Hepatocyte (in vitro differentiated cells): ENCODE results near the gene CDK6. TPM values are rescaled to one million over a fixed set of nuclear protein-coding genes. Genes with fewer than 3 reads are reported as not detected.

ENCODE experiments used
- DNase-seq: peaks from one replicate; pipeline ENCODE4 v3.0.0-alpha.2; 2016; ENCODE audit warnings: low spot score
- H2AFZ ChIP-seq: fragments of 200-600 bp; sonication (generic); 2 replicates; pipeline ENCODE4 v1.6.0; 2016; ENCODE audit warnings: antibody characterized with exemption, mild to moderate bottlenecking
- H3K27ac ChIP-seq: fragments of 200-600 bp; sonication (generic); 2 replicates; pipeline ENCODE4 v1.5.1; 2016; ENCODE audit warnings: mild to moderate bottlenecking
- H3K27me3 ChIP-seq: fragments of 200-600 bp; sonication (generic); 2 replicates; pipeline ENCODE4 v1.6.1; 2016
- H3K36me3 ChIP-seq: fragments of 200-600 bp; sonication (generic); replicated peaks from 2 replicates; pipeline ENCODE4 v1.5.1; 2016; ENCODE audit warnings: low read depth; ENCODE audit not compliant: insufficient read depth
- H3K4me1 ChIP-seq: fragments of 200-600 bp; sonication (generic); 2 replicates; pipeline ENCODE4 v1.5.1; 2016; ENCODE audit warnings: mild to moderate bottlenecking, moderate library complexity; ENCODE audit not compliant: insufficient read depth
- H3K4me2 ChIP-seq: fragments of 200-600 bp; sonication (generic); 2 replicates; pipeline ENCODE4 v1.6.0; 2016
- H3K4me3 ChIP-seq: fragments of 200-600 bp; sonication (generic); 2 replicates; pipeline ENCODE4 v1.5.1; 2016; ENCODE audit warnings: mild to moderate bottlenecking
- H3K79me2 ChIP-seq: fragments of 200-600 bp; sonication (generic); 2 replicates; pipeline ENCODE4 v1.6.0; 2017; ENCODE audit warnings: mild to moderate bottlenecking
- H3K9me2 ChIP-seq: fragments of 200-600 bp; sonication (generic); replicated peaks from 2 replicates; pipeline ENCODE4 v1.6.0; 2017; ENCODE audit warnings: mild to moderate bottlenecking; ENCODE audit not compliant: insufficient read depth
- H3K9me3 ChIP-seq: fragments of 200-600 bp; sonication (generic); 2 replicates; pipeline ENCODE4 v1.5.1; 2016; ENCODE audit warnings: low read depth, mild to moderate bottlenecking
- H4K20me1 ChIP-seq: fragments of 200-600 bp; sonication (generic); 2 replicates; pipeline ENCODE4 v1.6.0; 2016; ENCODE audit warnings: mild to moderate bottlenecking; ENCODE audit not compliant: insufficient read depth, poor library complexity, severe bottlenecking
- EZH2 ChIP-seq: fragments of 200-600 bp; sonication (generic); IDR thresholded peaks from 2 replicates; pipeline ENCODE4 v1.6.1; 2016; ENCODE audit warnings: antibody characterized with exemption, mild to moderate bottlenecking, borderline replicate concordance
- EZH2phosphoT487 ChIP-seq: fragments of 200-600 bp; sonication (generic); IDR thresholded peaks from one replicate; pipeline ENCODE4 v1.6.1; 2018; ENCODE audit warnings: antibody characterized with exemption, mild to moderate bottlenecking, low read depth, moderate library complexity; ENCODE audit not compliant: unreplicated experiment, severe bottlenecking
- whole genome bisulfite sequencing: methylation state at CpG from one replicate; pipeline ENCODE4 v1.1.6; 2016; ENCODE audit warnings: low lambda C conversion rate; ENCODE audit errors: missing lambda C conversion rate; 5-methylcytosine and 5-hydroxymethylcytosine counted together
- polyA plus RNA-seq: library from polyadenylated mRNA; unstranded; fragments of >200 nt; fragmentation: Nextera tagmentation; extraction: Ambion mirVana; gene quantifications from 2 replicates; pipeline ENCODE4 v1.2.1, GENCODE V29; 2016
- total RNA-seq: library from RNA; depleted of rRNA; stranded (reverse); fragments of >200 nt; gene quantifications from 2 replicates; pipeline ENCODE4 v1.2.3, GENCODE V29; 2014
- TF ChIP-seq, protein P1 (sequence below): fragments of 200-600 bp; sonication (generic); IDR thresholded peaks from 2 replicates; pipeline ENCODE4 v1.5.1; 2016; ENCODE audit warnings: antibody characterized with exemption, mild to moderate bottlenecking; ENCODE audit not compliant: poor library complexity

The CDK6 gene
- total and polyA plus RNA-seq, 2 experiments from 2014 or later: 18.7 to 64.5 TPM

DNA sequence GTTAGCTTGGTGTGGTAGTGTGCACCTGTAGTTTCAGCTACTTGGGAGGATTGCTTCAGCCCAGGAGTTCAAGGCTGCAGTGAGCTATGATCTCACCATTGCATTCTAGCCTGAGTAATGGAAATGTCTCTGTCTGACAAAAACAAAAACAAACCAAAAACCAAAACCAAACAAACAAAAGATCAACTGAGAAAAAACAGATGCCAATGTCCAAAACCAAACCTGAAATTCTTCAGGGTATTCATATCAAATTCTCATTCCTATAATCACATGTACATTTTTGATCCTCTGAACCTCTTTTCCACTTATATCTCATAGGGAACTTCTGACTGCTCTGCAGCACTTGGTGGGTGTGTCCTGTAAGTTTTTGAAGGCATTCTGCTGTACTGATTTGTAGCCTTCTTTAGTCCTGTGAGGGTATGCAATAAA is 87.0 kb downstream of the CDK6 start:
- no peaks in the 10 kb centered on the region for H3K36me3 ChIP-seq
- H3K4me1 ChIP-seq: peaks cover 22% of the 10 kb centered on the region
- TF ChIP-seq EZH2phosphoT487 (no peak), EZH2 (no peak)
- TF ChIP-seq, protein P1, sequence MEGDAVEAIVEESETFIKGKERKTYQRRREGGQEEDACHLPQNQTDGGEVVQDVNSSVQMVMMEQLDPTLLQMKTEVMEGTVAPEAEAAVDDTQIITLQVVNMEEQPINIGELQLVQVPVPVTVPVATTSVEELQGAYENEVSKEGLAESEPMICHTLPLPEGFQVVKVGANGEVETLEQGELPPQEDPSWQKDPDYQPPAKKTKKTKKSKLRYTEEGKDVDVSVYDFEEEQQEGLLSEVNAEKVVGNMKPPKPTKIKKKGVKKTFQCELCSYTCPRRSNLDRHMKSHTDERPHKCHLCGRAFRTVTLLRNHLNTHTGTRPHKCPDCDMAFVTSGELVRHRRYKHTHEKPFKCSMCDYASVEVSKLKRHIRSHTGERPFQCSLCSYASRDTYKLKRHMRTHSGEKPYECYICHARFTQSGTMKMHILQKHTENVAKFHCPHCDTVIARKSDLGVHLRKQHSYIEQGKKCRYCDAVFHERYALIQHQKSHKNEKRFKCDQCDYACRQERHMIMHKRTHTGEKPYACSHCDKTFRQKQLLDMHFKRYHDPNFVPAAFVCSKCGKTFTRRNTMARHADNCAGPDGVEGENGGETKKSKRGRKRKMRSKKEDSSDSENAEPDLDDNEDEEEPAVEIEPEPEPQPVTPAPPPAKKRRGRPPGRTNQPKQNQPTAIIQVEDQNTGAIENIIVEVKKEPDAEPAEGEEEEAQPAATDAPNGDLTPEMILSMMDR: no peak
- no peaks in the 10 kb centered on the region for H3K9me2 ChIP-seq
- no peaks in the 10 kb centered on the region for H3K9me3 ChIP-seq
- H2AFZ ChIP-seq: no peak overlapping the region
- H3K79me2 ChIP-seq: peaks cover 79% of the 10 kb centered on the region
- no peak overlapping the region for H3K4me3 ChIP-seq
- H3K27me3 ChIP-seq: no peaks in the 10 kb centered on the region
- H3K27ac ChIP-seq: peak overlapping the region; percentile 26
- peak overlapping the region; percentile 9 for H3K4me2 ChIP-seq
- no peaks in the 10 kb centered on the region for H4K20me1 ChIP-seq
- DNase-seq: no peak

DNA sequence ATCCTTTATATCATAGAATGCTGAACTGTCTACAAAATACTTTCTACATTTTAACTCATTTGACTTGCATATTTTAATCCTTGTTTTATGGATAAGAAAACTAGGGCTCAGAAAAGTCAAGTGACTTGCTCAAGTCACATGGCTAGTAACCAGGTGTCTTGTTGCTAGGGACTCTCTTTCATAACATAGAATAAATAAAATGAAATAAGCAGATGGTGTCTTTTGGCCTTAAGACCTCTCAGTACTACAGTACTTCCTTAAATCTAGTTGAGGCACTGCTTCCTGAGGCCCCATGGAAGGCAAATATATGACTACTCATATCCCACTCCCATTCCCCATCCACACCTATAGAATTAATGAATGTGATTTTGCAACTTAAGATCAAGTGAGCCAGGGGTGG is 87.9 kb downstream of the CDK6 start:
- Histone ChIP-seq H3K27me3 (no peaks in the 10 kb centered on the region), H3K4me1 (peaks cover 22% of the 10 kb centered on the region), H3K9me2 (no peaks in the 10 kb centered on the region), H2AFZ (no peak overlapping the region), H3K27ac (no peak overlapping the region), H3K36me3 (no peaks in the 10 kb centered on the region), H3K4me3 (no peak overlapping the region), H3K79me2 (peaks cover 82% of the 10 kb centered on the region), H4K20me1 (no peaks in the 10 kb centered on the region), H3K9me3 (no peaks in the 10 kb centered on the region), H3K4me2 (no peak overlapping the region)
- DNase-seq: no peak
- no peak for TF ChIP-seq EZH2
- no peak for TF ChIP-seq EZH2phosphoT487
- TF ChIP-seq, protein P1: no peak

GRCh38 chr7:92747041-92747835 is 89.1 kb downstream of the CDK6 start:
- no peak overlapping the region for H3K4me3 ChIP-seq
- H3K79me2 ChIP-seq: peaks cover 84% of the 10 kb centered on the region
- 79% methylated on average over 3 of the region's 3 CpGs for WGBS
- no peak overlapping the region for H3K27ac ChIP-seq
- TF ChIP-seq EZH2phosphoT487: no peak
- TF ChIP-seq, protein P1: no peak
- no peak for TF ChIP-seq EZH2
- H4K20me1 ChIP-seq: no peaks in the 10 kb centered on the region
- no peaks in the 10 kb centered on the region for H3K36me3 ChIP-seq
- no peaks in the 10 kb centered on the region for H3K9me3 ChIP-seq
- no peaks in the 10 kb centered on the region for H3K9me2 ChIP-seq
- no peak overlapping the region for H2AFZ ChIP-seq
- H3K27me3 ChIP-seq: no peaks in the 10 kb centered on the region
- H3K4me2 ChIP-seq: no peak overlapping the region
- H3K4me1 ChIP-seq: peaks cover 23% of the 10 kb centered on the region
- DNase-seq: no peak
